ENCODE measurements around the gene STIP1. TPM values are rescaled to one million over a fixed set of nuclear protein-coding genes. Genes with fewer than 3 reads are reported as not detected.
A peak's percentile ranks its signal among the peaks of the same experiment; 100 is the strongest.

The STIP1 gene
- total RNA-seq, 2 donors from 2014 or later: 66.9 to 69.1 TPM

GRCh38 chr11:64234647-64235379 is 48.8 kb downstream of the STIP1 start:
- H3K4me3 Mint-ChIP-seq: peak overlapping the region; percentile 77
- H3K27ac Mint-ChIP-seq: peak overlapping the region; percentile 98
- no peaks in the 10 kb centered on the region for H3K36me3 Mint-ChIP-seq (ENCODE audit: low read depth)
- H3K27me3 Mint-ChIP-seq: no peaks in the 10 kb centered on the region
- H3K9me3 ChIP-seq (ENCODE audit: control insufficient read depth, low read length, poor library complexity, severe bottlenecking): no peaks in the 10 kb centered on the region
- peak; percentile 46 to 58 (median 57) for DNase-seq
- peaks cover 21% of the 10 kb centered on the region for H3K4me1 Mint-ChIP-seq
- peak; percentile 65 for ATAC-seq

GRCh38 chr11:64235437-64236161 is 49.6 kb downstream of the STIP1 start:
- Mint-ChIP-seq H3K27me3 (no peaks in the 10 kb centered on the region), H3K36me3 (ENCODE audit: low read depth) (no peaks in the 10 kb centered on the region), H3K27ac (peak overlapping the region; percentile 98), H3K4me3 (peak overlapping the region; percentile 77), H3K4me1 (peaks cover 23% of the 10 kb centered on the region)
- ATAC-seq (no peak), DNase-seq (no peak)
- no peaks in the 10 kb centered on the region for H3K9me3 ChIP-seq (ENCODE audit: control insufficient read depth, low read length, poor library complexity, severe bottlenecking)

- peaks cover 23% of the 10 kb centered on the region for H3K4me1 Mint-ChIP-seq
- H3K36me3 Mint-ChIP-seq (ENCODE audit: low read depth): peaks cover 2% of the 10 kb centered on the region
- peak overlapping the region; percentile 77 for H3K4me3 Mint-ChIP-seq
- no peak for ATAC-seq
- H3K27me3 Mint-ChIP-seq: no peaks in the 10 kb centered on the region
- peak overlapping the region; percentile 98 for H3K27ac Mint-ChIP-seq
- no peak for DNase-seq
- H3K9me3 ChIP-seq (ENCODE audit: control insufficient read depth, low read length, poor library complexity, severe bottlenecking): no peaks in the 10 kb centered on the region
Measured at GRCh38 chr11:64237484-64237951, 51.5 kb downstream of the STIP1 start.

- ATAC-seq (no peak), DNase-seq (no peak)
- no peaks in the 10 kb centered on the region for H3K27me3 Mint-ChIP-seq
- H3K36me3 Mint-ChIP-seq (ENCODE audit: low read depth): peaks cover 2% of the 10 kb centered on the region
- peaks cover 26% of the 10 kb centered on the region for H3K4me1 Mint-ChIP-seq
- no peak overlapping the region for H3K4me3 Mint-ChIP-seq
- no peaks in the 10 kb centered on the region for H3K9me3 ChIP-seq (ENCODE audit: control insufficient read depth, low read length, poor library complexity, severe bottlenecking)
- H3K27ac Mint-ChIP-seq: peak overlapping the region; percentile 98
Measured at GRCh38 chr11:64238076-64238475, 52.1 kb downstream of the STIP1 start.

GRCh38 chr11:64238999-64239398 is 53.0 kb downstream of the STIP1 start:
- Mint-ChIP-seq H3K4me3 (no peak overlapping the region), H3K36me3 (ENCODE audit: low read depth) (peaks cover 2% of the 10 kb centered on the region), H3K27ac (peak overlapping the region; percentile 98), H3K4me1 (peaks cover 29% of the 10 kb centered on the region), H3K27me3 (no peaks in the 10 kb centered on the region)
- H3K9me3 ChIP-seq (ENCODE audit: control insufficient read depth, low read length, poor library complexity, severe bottlenecking): no peaks in the 10 kb centered on the region
- DNase-seq (no peak), ATAC-seq (no peak)

- H3K27me3 Mint-ChIP-seq: no peaks in the 10 kb centered on the region
- H3K4me3 Mint-ChIP-seq: peak overlapping the region; percentile 95
- H3K9me3 ChIP-seq (ENCODE audit: control insufficient read depth, low read length, poor library complexity, severe bottlenecking): no peaks in the 10 kb centered on the region
- peaks cover 29% of the 10 kb centered on the region for H3K4me1 Mint-ChIP-seq
- H3K27ac Mint-ChIP-seq: peak overlapping the region; percentile 98
- ATAC-seq (no peak), DNase-seq (no peak)
- H3K36me3 Mint-ChIP-seq (ENCODE audit: low read depth): peaks cover 2% of the 10 kb centered on the region
Measured at GRCh38 chr11:64239662-64240434, 53.9 kb downstream of the STIP1 start.

GRCh38 chr11:64240435-64241240 is 54.7 kb downstream of the STIP1 start, which contains the start of gene FKBP2:
TSS of gene FKBP2 (plus strand) at chr11:64241095. CDS start at chr11:64242388, 1,293 bp downstream.
- Mint-ChIP-seq H3K4me3 (peak within 1 kb of the TSS; percentile 95), H3K4me1 (peaks cover 23% of the 10 kb centered on the region), H3K27ac (peak within 1 kb of the TSS; percentile 98), H3K36me3 (ENCODE audit: low read depth) (peaks cover 2% of the 10 kb centered on the region), H3K27me3 (no peaks in the 10 kb centered on the region)
- DNase-seq: peak; percentile 97 to 99 (median 98)
- H3K9me3 ChIP-seq (ENCODE audit: control insufficient read depth, low read length, poor library complexity, severe bottlenecking): no peaks in the 10 kb centered on the region
- peak; percentile 75 for ATAC-seq

- peak in 2 of 3 donors; percentile 100 for DNase-seq
- Mint-ChIP-seq H3K4me3 (peak overlapping the region; percentile 95), H3K27me3 (no peaks in the 10 kb centered on the region), H3K4me1 (peaks cover 26% of the 10 kb centered on the region), H3K36me3 (ENCODE audit: low read depth) (peaks cover 2% of the 10 kb centered on the region), H3K27ac (peak overlapping the region; percentile 98)
- ATAC-seq: peak; percentile 85
- no peaks in the 10 kb centered on the region for H3K9me3 ChIP-seq (ENCODE audit: control insufficient read depth, low read length, poor library complexity, severe bottlenecking)
Measured at GRCh38 chr11:64241241-64241490, 55.2 kb downstream of the STIP1 start.

GRCh38 chr11:64241491-64242374 is 55.8 kb downstream of the STIP1 start:
- Mint-ChIP-seq H3K27me3 (no peaks in the 10 kb centered on the region), H3K27ac (peak overlapping the region; percentile 98), H3K4me3 (peak overlapping the region; percentile 95), H3K4me1 (peaks cover 26% of the 10 kb centered on the region), H3K36me3 (ENCODE audit: low read depth) (peaks cover 2% of the 10 kb centered on the region)
- ATAC-seq: no peak
- peak in 2 of 3 donors; percentile 19 to 99 for DNase-seq
- H3K9me3 ChIP-seq (ENCODE audit: control insufficient read depth, low read length, poor library complexity, severe bottlenecking): no peaks in the 10 kb centered on the region

- H3K9me3 ChIP-seq (ENCODE audit: control insufficient read depth, low read length, poor library complexity, severe bottlenecking): no peaks in the 10 kb centered on the region
- H3K4me1 Mint-ChIP-seq: peaks cover 23% of the 10 kb centered on the region
- H3K36me3 Mint-ChIP-seq (ENCODE audit: low read depth): peaks cover 2% of the 10 kb centered on the region
- DNase-seq (no peak), ATAC-seq (no peak)
- H3K27me3 Mint-ChIP-seq: no peaks in the 10 kb centered on the region
- H3K27ac Mint-ChIP-seq: peak overlapping the region; percentile 68
- peak overlapping the region; percentile 95 for H3K4me3 Mint-ChIP-seq
Measured at GRCh38 chr11:64243236-64243854, 57.4 kb downstream of the STIP1 start.

GRCh38 chr11:64244107-64244506 is 58.1 kb downstream of the STIP1 start:
- Mint-ChIP-seq H3K36me3 (ENCODE audit: low read depth) (peaks cover 2% of the 10 kb centered on the region), H3K4me1 (peaks cover 23% of the 10 kb centered on the region), H3K27me3 (no peaks in the 10 kb centered on the region), H3K4me3 (peak overlapping the region; percentile 95), H3K27ac (no peak overlapping the region)
- no peak for DNase-seq
- no peak for ATAC-seq
- H3K9me3 ChIP-seq (ENCODE audit: control insufficient read depth, low read length, poor library complexity, severe bottlenecking): no peaks in the 10 kb centered on the region

Data from T-helper 17 cell (primary cell).